Measurements from ENCODE around the gene TICRR. TPM values are rescaled to one million over a fixed set of nuclear protein-coding genes. Genes with fewer than 3 reads are reported as not detected.

TICRR gene
- total RNA-seq, 1 donor from 2014 or later, result 4.8 TPM

DNA sequence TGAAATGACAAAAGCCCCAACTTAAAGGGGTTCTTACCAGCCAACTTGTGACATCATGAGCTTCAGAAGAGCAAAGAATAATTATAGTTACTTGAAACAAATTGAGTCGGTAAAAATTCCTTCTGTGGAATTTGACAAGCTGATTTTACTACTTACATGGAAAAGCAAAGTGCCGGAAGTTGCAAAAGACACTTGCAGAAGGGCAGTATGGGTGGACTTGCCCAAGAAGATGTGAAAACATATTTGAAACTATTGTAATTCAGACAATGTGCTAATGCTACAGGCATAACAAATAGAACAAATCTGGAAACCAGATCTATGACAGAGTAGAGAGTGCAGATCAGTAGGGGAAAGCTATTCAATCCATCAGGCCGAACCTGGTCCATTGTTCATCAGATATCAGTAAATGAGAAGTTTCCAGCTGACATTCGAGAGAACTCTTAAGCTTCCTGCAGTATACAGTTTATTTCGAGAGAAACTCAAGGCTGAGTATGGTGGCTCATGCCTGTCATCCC, 82.5 kb downstream of the TICRR start:
- no peak for DNase-seq (ENCODE audit: low spot score)
- Mint-ChIP-seq H3K9me3 (ENCODE audit: unreplicated experiment) (no peaks in the 10 kb centered on the region), H3K36me3 (ENCODE audit: low read depth, unreplicated experiment) (no peaks in the 10 kb centered on the region), H3K4me3 (ENCODE audit: unreplicated experiment) (no peak overlapping the region), H3K27me3 (ENCODE audit: unreplicated experiment) (peaks cover 14% of the 10 kb centered on the region), H3K4me1 (ENCODE audit: unreplicated experiment) (peaks cover 14% of the 10 kb centered on the region), H3K27ac (ENCODE audit: unreplicated experiment) (no peak overlapping the region)
- TF ChIP-seq, protein P1, sequence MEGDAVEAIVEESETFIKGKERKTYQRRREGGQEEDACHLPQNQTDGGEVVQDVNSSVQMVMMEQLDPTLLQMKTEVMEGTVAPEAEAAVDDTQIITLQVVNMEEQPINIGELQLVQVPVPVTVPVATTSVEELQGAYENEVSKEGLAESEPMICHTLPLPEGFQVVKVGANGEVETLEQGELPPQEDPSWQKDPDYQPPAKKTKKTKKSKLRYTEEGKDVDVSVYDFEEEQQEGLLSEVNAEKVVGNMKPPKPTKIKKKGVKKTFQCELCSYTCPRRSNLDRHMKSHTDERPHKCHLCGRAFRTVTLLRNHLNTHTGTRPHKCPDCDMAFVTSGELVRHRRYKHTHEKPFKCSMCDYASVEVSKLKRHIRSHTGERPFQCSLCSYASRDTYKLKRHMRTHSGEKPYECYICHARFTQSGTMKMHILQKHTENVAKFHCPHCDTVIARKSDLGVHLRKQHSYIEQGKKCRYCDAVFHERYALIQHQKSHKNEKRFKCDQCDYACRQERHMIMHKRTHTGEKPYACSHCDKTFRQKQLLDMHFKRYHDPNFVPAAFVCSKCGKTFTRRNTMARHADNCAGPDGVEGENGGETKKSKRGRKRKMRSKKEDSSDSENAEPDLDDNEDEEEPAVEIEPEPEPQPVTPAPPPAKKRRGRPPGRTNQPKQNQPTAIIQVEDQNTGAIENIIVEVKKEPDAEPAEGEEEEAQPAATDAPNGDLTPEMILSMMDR (IDR thresholded peaks at IDR 0.05; ENCODE audit: unreplicated experiment), result no peak

DNA sequence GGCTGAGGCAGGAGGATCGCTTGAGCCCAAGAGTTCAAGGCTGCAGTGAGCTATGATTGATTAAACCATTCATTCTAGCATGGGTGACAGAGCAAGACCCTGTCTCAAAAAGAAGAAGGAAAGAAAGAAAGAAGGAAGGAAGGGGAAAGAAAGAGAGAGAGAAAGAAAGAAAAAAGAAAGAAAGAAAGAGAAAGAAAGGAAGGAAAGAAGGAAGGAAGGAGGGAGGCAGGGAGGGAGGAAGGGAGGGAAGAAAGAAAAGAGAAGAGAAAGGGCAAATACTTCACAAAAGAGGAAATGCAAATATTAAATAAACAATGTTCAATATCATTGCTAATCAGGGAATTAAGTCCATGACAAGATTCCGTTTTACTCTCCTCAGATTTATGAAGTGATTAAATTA, 84.0 kb downstream of the TICRR start:
- H3K9me3 Mint-ChIP-seq (ENCODE audit: unreplicated experiment), result no peaks in the 10 kb centered on the region
- no peaks in the 10 kb centered on the region for H3K36me3 Mint-ChIP-seq (ENCODE audit: low read depth, unreplicated experiment)
- H3K27me3 Mint-ChIP-seq (ENCODE audit: unreplicated experiment), result peaks cover 13% of the 10 kb centered on the region
- peaks cover 15% of the 10 kb centered on the region for H3K4me1 Mint-ChIP-seq (ENCODE audit: unreplicated experiment)
- TF ChIP-seq, protein P1 (IDR thresholded peaks at IDR 0.05; ENCODE audit: unreplicated experiment), result no peak
- H3K4me3 Mint-ChIP-seq (ENCODE audit: unreplicated experiment), result no peak overlapping the region
- DNase-seq (ENCODE audit: low spot score), result no peak
- no peak overlapping the region for H3K27ac Mint-ChIP-seq (ENCODE audit: unreplicated experiment)

DNA sequence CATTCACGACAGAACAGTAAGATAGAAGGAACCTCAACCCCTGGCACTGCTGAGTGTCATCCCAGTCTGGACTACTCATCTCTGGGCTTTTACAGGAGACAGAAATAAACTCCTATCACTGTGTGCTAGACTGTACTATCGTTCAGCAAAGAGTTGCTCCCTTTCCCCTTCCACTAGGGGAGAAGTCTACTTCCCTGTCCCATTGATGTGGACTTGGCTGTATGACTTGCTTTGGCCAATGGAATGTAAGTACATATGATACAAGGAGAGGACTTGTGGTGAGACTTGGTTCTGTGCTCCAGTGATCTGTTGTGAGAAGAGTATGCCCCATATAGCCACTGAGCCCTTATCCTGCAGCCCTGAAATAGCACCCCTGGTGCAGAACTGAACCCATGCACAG, 85.3 kb downstream of the TICRR start:
- Mint-ChIP-seq H3K4me3 (ENCODE audit: unreplicated experiment) (no peak overlapping the region), H3K9me3 (ENCODE audit: unreplicated experiment) (no peaks in the 10 kb centered on the region)
- TF ChIP-seq, protein P1 (IDR thresholded peaks at IDR 0.05; ENCODE audit: unreplicated experiment), result no peak

DNA sequence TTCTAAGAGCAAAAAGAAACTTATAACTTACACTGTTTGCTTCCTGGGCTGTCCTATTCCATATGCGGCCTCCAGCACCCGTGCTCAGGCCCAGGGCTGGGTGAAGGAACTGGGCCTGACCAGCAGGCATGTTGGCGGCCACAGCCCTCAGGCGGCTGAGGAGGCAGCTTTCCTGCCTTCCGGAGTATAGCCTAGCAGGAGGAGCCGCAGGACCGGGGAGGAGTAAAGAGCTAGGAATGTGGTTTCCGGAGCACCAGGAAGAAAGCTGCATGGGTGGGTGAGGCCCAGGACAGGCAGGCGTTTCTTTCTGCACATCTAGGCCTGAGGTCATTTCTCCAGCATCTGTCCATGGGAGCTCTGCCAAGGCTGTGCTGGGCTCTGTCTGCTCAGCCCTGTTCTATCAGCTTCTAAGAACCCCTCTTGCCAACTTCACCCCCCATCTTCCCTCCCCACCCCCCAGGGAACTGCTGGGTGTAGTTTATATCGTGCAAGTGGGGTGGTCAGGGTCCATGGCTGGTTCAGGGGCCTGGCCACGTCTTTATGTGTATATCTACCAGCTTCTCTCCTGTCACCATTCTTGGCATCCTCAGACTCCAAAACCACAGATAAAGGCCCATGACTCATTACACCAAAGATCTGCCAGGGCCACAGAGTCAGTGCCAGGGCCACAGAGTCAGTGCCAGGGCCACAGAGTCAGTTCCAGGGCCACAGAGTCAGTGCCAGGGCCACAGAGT, 87.8 kb downstream of the TICRR start:
- Mint-ChIP-seq H3K4me3 (ENCODE audit: unreplicated experiment) (no peak overlapping the region), H3K4me1 (ENCODE audit: unreplicated experiment) (peaks cover 5% of the 10 kb centered on the region), H3K27me3 (ENCODE audit: unreplicated experiment) (peaks cover 8% of the 10 kb centered on the region), H3K27ac (ENCODE audit: unreplicated experiment) (no peak overlapping the region), H3K36me3 (ENCODE audit: low read depth, unreplicated experiment) (no peaks in the 10 kb centered on the region), H3K9me3 (ENCODE audit: unreplicated experiment) (no peaks in the 10 kb centered on the region)
- peak; percentile 32 for DNase-seq (ENCODE audit: low spot score)
- TF ChIP-seq, protein P1 (IDR thresholded peaks at IDR 0.05; ENCODE audit: unreplicated experiment), result no peak

More for the DNA sequence above, 85.3 kb downstream of the TICRR start:
- peaks cover 11% of the 10 kb centered on the region for H3K27me3 Mint-ChIP-seq (ENCODE audit: unreplicated experiment)
- H3K4me1 Mint-ChIP-seq (ENCODE audit: unreplicated experiment), result peaks cover 9% of the 10 kb centered on the region
- no peak overlapping the region for H3K27ac Mint-ChIP-seq (ENCODE audit: unreplicated experiment)
- no peak for DNase-seq (ENCODE audit: low spot score)
- no peaks in the 10 kb centered on the region for H3K36me3 Mint-ChIP-seq (ENCODE audit: low read depth, unreplicated experiment)

Data from endothelial cell (in vitro differentiated cells).